ENCODE measurements around the gene DSCAML1.

DSCAML1 gene

DNA sequence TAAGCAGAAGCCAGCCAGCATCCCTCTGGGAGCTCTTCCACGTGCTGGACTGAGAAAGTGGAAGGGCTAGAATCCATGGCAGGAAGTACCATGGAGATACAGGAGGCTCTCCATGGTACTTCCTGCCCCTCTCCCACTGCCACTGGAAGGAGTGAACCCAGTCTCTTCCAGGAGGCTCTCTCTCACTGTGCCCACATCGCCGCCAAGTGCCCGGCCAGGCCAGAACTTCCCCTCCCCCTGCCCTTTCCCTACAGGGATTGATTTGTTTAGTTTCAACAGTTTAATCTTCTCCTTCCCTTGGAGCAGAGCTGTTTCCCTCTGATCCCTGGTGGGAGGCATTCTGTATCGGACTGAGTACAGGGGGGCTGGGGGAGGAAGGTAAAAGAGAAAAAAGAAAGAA is 133.6 kb downstream of the DSCAML1 start:
- DNase-seq (ENCODE audit: low spot score), result no peak

DNA sequence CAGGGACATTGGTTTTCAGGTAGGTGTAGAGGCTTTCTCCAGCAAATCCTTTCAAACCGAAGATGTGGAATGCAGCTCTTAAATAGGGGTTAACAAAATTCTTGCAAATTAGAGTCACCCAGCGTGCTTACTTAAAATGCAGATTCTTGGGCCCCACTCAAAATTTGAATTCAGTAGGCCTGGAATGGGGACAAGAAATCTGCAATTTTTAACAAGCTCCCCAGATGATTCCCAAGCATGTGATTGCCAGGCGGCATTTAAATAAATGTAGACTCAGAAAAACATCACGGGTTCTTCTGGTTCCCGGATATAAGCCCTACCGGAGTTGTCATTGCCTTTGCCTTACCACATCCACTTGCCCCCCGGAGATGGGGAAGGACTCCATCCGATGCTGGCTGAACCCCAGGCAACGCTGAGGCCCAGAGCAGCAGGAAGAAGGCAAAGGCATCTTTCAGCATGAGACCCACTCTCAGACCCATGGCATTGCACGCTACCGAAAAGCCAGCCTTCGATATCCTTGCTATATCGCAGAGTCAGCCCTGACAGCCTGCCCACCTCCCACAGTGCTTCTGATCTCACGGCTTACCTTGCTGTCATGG is 134.2 kb downstream of the DSCAML1 start:
- no peak for DNase-seq (ENCODE audit: low spot score)

DNA sequence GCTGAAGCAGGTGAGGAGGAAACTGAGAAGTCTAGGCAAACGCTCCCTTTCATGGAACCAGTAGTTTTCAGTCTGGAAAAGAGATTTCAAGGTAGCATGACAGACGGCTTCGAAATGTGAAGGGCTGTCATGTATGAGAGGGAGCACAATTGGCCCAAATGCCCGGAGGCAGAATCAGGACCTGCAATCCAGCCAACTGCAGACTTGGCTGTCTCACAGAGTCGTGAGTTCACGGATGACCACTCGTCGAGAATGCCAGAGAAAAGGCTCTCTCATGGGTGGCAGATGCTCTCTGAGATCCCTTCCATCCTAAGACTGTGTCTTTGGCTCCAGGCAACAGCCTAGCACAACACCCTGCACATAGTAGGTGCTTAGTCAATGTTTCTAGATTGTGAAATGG is 134.8 kb downstream of the DSCAML1 start:
- DNase-seq (ENCODE audit: low spot score), result no peak

DNA sequence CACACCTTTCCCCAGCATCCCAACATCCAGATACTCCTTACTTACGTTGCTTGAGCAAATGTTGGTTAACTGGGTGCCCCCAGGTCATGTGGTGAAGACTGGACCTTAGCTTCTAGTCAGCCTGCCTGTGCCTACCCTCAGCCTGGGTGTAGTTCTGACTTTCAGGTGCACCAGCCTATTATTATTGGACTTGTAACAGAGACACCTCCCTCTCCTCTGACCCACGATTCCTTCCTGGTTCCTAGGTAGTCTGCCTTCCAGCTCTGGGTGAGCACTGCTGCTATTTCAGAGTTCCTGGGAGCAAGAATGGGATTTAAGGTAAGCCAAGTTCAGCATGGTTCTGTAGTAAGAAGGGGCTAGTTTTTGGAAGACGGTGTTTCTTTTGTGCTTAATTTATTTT is 138.2 kb downstream of the DSCAML1 start:
- DNase-seq (ENCODE audit: low spot score), result no peak

GRCh38 chr11:117657794-117658193 is 139.2 kb downstream of the DSCAML1 start:
- DNase-seq (ENCODE audit: low spot score), result no peak

- no peak for DNase-seq (ENCODE audit: low spot score)
These were observed 142.4 kb downstream of the DSCAML1 start for GRCh38 chr11:117654281-117655255.

GRCh38 chr11:117652521-117652920 is 144.5 kb downstream of the DSCAML1 start:
- DNase-seq (ENCODE audit: low spot score), result no peak

GRCh38 chr11:117649296-117650055 is 147.5 kb downstream of the DSCAML1 start:
- no peak for DNase-seq (ENCODE audit: low spot score)

DNA sequence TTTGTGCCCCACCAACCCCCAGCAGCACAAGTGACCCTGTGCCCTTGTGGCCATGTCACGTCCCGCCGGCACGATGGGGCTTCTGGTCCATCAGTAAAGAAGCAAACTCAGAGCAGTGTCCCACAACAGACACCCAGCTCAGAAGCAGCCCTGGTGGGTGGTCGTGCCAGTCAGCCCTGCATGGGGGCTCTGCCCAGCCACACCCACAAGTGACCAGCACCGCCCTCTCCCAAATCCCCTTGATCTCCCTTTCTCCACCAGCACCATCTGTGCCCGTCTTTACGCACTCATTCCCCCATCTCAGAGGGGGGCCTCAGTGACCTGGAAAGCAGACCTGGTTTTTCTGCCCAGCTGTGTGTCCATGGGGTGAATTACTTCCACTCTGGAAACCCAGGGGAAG is 149.1 kb downstream of the DSCAML1 start:
- DNase-seq (ENCODE audit: low spot score), result no peak

DNA sequence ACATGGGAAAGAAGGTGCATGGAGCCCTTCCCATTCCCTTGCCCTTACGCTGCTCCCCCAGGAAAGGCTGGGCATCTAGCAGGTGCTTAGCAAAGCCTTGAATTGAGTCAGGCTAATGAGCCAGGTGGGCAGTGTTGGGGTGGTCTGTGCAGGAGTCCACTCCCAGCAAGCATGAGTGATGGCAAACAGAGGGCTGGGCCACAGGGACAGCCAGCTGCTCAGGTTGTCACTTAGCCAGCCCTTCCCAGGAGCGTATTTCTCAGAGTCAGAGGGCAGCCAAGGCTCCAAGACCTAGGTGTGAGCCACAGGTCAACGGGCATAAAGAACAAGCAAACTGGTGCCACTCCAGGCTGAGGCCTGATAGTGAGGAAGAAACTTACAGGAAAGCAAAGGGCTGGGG is 149.8 kb downstream of the DSCAML1 start:
- DNase-seq (ENCODE audit: low spot score), result no peak

- DNase-seq (ENCODE audit: low spot score), result no peak
These were observed 150.6 kb downstream of the DSCAML1 start for GRCh38 chr11:117646411-117646810.

DNA sequence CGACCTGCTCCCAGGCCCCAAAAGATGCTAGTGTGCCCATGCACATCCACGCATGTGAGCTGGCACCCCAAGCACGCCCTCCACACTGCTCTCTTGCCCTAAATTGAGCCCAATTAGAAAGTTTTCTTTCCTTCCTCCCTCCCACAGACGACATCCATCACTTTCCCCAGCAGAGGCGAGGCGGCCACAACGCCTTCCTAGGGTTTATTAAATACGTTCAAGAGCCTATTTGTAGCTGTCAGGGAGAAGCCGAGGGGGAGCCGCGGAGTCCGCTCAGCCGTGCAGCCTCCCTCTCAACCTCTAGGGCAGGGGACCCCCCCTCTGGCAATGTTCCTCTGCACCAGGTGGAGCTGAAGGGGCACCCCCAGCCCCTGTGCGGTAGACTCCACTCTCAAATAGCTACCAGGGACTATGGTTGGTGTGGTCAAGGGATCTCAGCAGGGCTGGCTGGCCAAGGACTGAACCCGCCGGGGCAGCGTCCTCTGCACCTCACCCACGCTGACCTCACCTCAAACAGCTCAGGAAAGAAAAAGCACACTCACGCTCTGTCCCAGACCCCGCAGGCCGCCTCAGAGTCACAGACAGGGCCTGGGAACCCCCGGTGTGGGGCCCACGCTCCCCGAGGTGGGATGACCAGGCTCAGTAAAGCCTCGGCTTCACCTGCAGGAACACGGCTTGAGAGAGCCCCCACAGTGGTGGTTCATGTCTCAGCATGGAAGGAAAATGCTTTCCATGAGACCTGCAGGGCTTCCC is 152.4 kb downstream of the DSCAML1 start:
- no peak for DNase-seq (ENCODE audit: low spot score)

DNA sequence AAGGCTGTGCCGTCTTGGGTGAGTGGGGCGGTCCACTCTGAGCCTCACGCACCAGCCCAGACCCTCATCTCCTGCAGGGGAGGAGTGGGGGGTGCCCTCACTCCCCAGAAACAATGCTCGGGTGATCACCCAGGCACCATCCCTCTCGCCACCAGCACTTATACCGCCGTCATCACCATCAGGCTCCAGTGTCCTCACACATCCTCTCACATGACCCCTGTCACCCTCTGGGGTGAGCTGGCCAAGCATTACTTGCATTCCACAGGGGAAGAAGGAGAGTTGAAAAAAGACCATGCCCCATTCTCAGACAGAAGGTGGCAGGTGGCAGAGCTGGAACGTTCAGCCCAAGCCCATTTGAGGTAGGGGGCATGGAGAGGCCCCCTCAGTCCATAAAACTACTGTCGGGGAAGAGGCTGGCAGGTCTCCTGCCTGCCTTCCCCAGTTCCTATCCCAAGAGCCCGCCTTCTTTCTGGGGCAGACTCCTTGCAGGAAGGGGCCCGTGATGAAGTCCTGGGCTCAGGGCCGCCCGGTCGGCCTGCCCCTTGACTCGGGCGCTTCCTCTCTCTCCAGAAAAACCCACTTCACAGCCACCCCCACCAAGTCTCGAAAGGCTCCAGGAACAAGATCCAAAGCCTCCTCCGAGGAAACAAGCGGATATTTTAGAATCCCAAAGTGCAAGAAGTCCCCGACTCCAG is 153.3 kb downstream of the DSCAML1 start:
- no peak for DNase-seq (ENCODE audit: low spot score)

GRCh38 chr11:117642835-117643234 is 154.2 kb downstream of the DSCAML1 start:
- no peak for DNase-seq (ENCODE audit: low spot score)

GRCh38 chr11:117642396-117642795 is 154.6 kb downstream of the DSCAML1 start:
- DNase-seq (ENCODE audit: low spot score), result no peak

- no peak for DNase-seq (ENCODE audit: low spot score)
These were observed 155.8 kb downstream of the DSCAML1 start for GRCh38 chr11:117641008-117641915.

DNA sequence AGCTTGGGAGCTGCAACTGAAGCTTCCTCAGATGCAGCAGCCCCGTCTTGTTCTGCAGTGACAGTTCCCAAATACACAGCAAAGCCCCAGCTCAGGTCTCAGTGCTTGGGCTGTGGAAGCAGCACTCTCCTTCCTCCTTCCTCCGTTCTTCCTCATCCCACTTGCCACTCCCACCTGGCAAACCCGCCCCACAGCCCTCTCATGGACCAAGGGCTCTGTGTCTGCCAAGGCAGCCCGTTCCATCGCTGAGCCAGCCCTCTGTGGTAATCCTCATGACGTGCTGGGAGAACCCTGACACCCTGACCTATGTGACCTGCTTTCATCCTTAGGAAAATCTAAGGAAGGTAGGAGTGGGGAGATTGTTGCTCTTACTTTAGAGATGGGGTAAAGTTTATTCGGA is 157.0 kb downstream of the DSCAML1 start:
- no peak for DNase-seq (ENCODE audit: low spot score)

GRCh38 chr11:117639601-117640000 is 157.4 kb downstream of the DSCAML1 start:
- no peak for DNase-seq (ENCODE audit: low spot score)

DNA sequence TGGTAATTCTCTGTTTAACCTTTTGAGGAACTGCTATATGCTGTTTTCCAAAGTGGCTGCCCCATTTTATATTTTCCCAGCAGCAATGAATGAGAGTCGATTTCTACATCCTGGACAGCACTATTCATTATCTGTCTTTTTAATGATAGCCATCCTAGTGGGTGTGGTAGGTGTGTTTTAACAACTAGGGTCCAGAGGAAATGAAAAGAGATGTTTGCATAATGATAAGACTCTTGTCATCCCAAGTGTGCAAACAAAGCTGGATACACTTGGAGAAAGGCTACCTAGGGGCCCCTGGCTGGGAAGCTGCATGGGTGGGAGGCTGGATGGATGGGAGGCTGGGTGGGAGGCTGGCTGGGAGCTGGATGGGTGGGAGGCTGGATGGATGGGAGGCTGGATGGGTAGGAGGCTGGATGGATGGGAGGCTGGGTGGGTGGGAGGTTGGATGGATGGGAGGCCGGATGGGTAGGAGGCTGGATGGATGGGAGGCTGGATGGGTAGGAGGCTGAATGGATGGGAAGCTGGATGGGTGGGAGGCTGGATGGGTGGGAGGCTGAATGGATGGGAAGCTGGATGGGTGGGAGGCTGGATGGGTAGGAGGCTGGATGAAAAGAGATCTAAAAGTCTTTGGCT is 158.0 kb downstream of the DSCAML1 start:
- no peak for DNase-seq (ENCODE audit: low spot score)
